MM.1S (cell line): Measurements from ENCODE around the gene ADO.

Source experiments
- EZH2phosphoT487 ChIP-seq: fragments of 300-600 bp; sonication (generic); IDR thresholded peaks from 2 replicates; pipeline ENCODE4 v1.6.1; 2018; ENCODE audit warnings: antibody characterized with exemption, low read length
- TF ChIP-seq, protein P1 (sequence below): fragments of 300-600 bp; sonication (generic); IDR thresholded peaks from 2 replicates; pipeline ENCODE4 v1.5.1; 2016; ENCODE audit warnings: antibody characterized with exemption, low read length, mixed read lengths

DNA sequence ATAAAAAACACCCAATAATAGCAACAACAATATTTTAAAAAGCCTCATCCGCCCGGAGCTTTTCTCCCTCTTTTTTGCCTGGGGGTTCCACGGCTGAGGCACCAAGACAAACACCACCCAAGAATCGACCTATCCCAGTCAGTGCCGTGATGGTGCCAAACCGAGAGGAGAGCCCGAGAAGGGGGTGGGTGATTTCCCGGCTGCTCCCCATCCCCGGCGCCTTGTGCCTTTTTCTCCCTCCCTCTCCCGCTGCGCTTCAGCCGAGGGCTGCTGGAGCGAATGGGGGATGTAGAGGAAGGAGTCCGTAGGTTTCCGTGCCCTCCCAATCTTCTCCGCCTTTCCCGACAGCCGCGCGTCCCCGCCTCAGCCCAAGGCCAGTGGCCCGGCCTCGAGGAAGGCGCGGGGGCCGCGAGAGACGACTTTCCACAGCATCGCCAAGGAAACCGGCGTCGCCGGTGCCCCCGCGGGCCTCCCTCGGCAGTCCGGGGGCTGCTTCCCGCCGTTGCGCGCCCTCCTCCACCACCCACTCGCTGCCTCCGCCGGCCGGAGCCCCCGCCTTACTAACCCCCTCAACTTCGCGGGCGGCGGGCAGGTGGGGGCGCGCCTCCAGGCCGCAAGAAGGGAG is 10.3 kb downstream of the ADO start:
- no peak for TF ChIP-seq EZH2phosphoT487
- TF ChIP-seq, protein P1, sequence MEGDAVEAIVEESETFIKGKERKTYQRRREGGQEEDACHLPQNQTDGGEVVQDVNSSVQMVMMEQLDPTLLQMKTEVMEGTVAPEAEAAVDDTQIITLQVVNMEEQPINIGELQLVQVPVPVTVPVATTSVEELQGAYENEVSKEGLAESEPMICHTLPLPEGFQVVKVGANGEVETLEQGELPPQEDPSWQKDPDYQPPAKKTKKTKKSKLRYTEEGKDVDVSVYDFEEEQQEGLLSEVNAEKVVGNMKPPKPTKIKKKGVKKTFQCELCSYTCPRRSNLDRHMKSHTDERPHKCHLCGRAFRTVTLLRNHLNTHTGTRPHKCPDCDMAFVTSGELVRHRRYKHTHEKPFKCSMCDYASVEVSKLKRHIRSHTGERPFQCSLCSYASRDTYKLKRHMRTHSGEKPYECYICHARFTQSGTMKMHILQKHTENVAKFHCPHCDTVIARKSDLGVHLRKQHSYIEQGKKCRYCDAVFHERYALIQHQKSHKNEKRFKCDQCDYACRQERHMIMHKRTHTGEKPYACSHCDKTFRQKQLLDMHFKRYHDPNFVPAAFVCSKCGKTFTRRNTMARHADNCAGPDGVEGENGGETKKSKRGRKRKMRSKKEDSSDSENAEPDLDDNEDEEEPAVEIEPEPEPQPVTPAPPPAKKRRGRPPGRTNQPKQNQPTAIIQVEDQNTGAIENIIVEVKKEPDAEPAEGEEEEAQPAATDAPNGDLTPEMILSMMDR = no peak
